GM12891 (cell line): Measurements from ENCODE around the gene CYP24A1.
A peak's percentile ranks its signal among the peaks of the same experiment; 100 is the strongest.

Experiments
- DNase-seq: peaks from one replicate; pipeline ENCODE4 v3.0.0; 2011; ENCODE audit warnings: low spot score; ENCODE audit not compliant: insufficient read length
- FAIRE-seq: peaks from 2 replicates; lab custom pipeline; 2011; peaks lifted over from hg19 to GRCh38; lab: Jason Lieb, UNC
- PAX5 ChIP-seq: IDR thresholded peaks from 2 replicates; pipeline ENCODE4 v1.6.1; 2011; ENCODE audit warnings: low read length, moderate library complexity, mild to moderate bottlenecking; ENCODE audit not compliant: insufficient read depth, severe bottlenecking
- POLR2A ChIP-seq: IDR thresholded peaks from 2 replicates; pipeline ENCODE4 v1.6.1; 2011; ENCODE audit warnings: low read depth, low read length, control low read depth
- POLR2AphosphoS5 ChIP-seq: IDR thresholded peaks from 2 replicates; pipeline ENCODE4 v1.6.1; 2011; ENCODE audit warnings: low read depth, low read length, control low read depth
- POU2F2 ChIP-seq: IDR thresholded peaks from 2 replicates; pipeline ENCODE4 v1.6.1; 2011; ENCODE audit warnings: low read depth, mild to moderate bottlenecking, control low read depth, low read length, moderate library complexity
- SPI1 ChIP-seq: IDR thresholded peaks from 2 replicates; pipeline ENCODE4 v1.6.1; 2011; ENCODE audit warnings: low read depth, low read length, control low read depth
- TAF1 ChIP-seq: IDR thresholded peaks from 2 replicates; pipeline ENCODE4 v1.6.1; 2011; ENCODE audit warnings: low read depth, low read length, control low read depth

The CYP24A1 gene

GRCh38 chr20:54214566-54214965, 40.8 kb upstream of the CYP24A1 start:
- FAIRE-seq (no peak), DNase-seq (no peak)
- TF ChIP-seq SPI1 (no peak), POLR2AphosphoS5 (no peak), POU2F2 (no peak), POLR2A (no peak), TAF1 (no peak)

GRCh38 chr20:54212871-54213270, 39.1 kb upstream of the CYP24A1 start:
- no peak for FAIRE-seq
- no peak for DNase-seq
- TF ChIP-seq SPI1 (no peak), POLR2A (no peak), PAX5 (no peak), TAF1 (no peak), POLR2AphosphoS5 (no peak), POU2F2 (no peak)

- no peak for FAIRE-seq
- TF ChIP-seq POLR2A (no peak), TAF1 (no peak), POLR2AphosphoS5 (no peak), POU2F2 (no peak), PAX5 (no peak), SPI1 (no peak)
- DNase-seq, result no peak
Measured at GRCh38 chr20:54212226-54212625, 38.4 kb upstream of the CYP24A1 start.

- TF ChIP-seq PAX5 (no peak), TAF1 (no peak), POLR2AphosphoS5 (no peak), SPI1 (no peak), POU2F2 (no peak), POLR2A (no peak)
- DNase-seq (no peak), FAIRE-seq (no peak)
Measured at GRCh38 chr20:54209216-54209813, 35.5 kb upstream of the CYP24A1 start.

GRCh38 chr20:54208548-54209176, 34.9 kb upstream of the CYP24A1 start:
- no peak for DNase-seq
- FAIRE-seq, result no peak
- no peak for TF ChIP-seq SPI1
- TF ChIP-seq POU2F2, result no peak
- no peak for TF ChIP-seq PAX5
- no peak for TF ChIP-seq TAF1
- no peak for TF ChIP-seq POLR2AphosphoS5
- no peak for TF ChIP-seq POLR2A

GRCh38 chr20:54207743-54208547, 34.2 kb upstream of the CYP24A1 start, which contains the start of gene PFDN4:
TSS of gene PFDN4 (plus strand) at chr20:54208087. CDS start at chr20:54208101, 14 bp downstream.
- TF ChIP-seq SPI1, result no peak
- 0 out of 2 replicates have a peak, but pooled peaks have one; percentile 27 for TF ChIP-seq POLR2A
- no peak for TF ChIP-seq PAX5
- no peak for TF ChIP-seq POLR2AphosphoS5
- peak; percentile 81 for TF ChIP-seq TAF1
- no peak for TF ChIP-seq POU2F2
- FAIRE-seq (peak; percentile 92), DNase-seq (peak; percentile 82)

- FAIRE-seq (no peak), DNase-seq (no peak)
- TF ChIP-seq TAF1 (no peak), POLR2A (no peak), POLR2AphosphoS5 (no peak), SPI1 (no peak), PAX5 (no peak), POU2F2 (no peak)
Measured at GRCh38 chr20:54207053-54207742, 33.4 kb upstream of the CYP24A1 start.

GRCh38 chr20:54205450-54205849, 31.7 kb upstream of the CYP24A1 start:
- no peak for DNase-seq
- FAIRE-seq, result no peak
- no peak for TF ChIP-seq SPI1
- no peak for TF ChIP-seq POLR2A
- no peak for TF ChIP-seq POLR2AphosphoS5
- no peak for TF ChIP-seq PAX5
- TF ChIP-seq POU2F2, result no peak
- TF ChIP-seq TAF1, result no peak

GRCh38 chr20:54204481-54204880, 30.7 kb upstream of the CYP24A1 start:
- DNase-seq, result no peak
- no peak for FAIRE-seq
- TF ChIP-seq PAX5 (no peak), POLR2A (no peak), SPI1 (no peak), TAF1 (no peak), POLR2AphosphoS5 (no peak), POU2F2 (no peak)
